GM10266 (cell line): ENCODE results near the gene AUNIP.

ENCODE experiments used
- DNase-seq: peaks from one replicate; pipeline ENCODE4 v3.0.0; 2012; ENCODE audit errors: extremely low spot score
- TF ChIP-seq, protein P1 (sequence below): IDR thresholded peaks from 2 replicates; pipeline ENCODE4 v1.5.1; 2012; ENCODE audit warnings: mild to moderate bottlenecking, low read depth; ENCODE audit not compliant: control insufficient read depth, insufficient read depth; ENCODE audit errors: missing control alignments

The AUNIP gene

GRCh38 chr1:25904943-25905679, 45.9 kb upstream of the AUNIP start:
- TF ChIP-seq, protein P1, sequence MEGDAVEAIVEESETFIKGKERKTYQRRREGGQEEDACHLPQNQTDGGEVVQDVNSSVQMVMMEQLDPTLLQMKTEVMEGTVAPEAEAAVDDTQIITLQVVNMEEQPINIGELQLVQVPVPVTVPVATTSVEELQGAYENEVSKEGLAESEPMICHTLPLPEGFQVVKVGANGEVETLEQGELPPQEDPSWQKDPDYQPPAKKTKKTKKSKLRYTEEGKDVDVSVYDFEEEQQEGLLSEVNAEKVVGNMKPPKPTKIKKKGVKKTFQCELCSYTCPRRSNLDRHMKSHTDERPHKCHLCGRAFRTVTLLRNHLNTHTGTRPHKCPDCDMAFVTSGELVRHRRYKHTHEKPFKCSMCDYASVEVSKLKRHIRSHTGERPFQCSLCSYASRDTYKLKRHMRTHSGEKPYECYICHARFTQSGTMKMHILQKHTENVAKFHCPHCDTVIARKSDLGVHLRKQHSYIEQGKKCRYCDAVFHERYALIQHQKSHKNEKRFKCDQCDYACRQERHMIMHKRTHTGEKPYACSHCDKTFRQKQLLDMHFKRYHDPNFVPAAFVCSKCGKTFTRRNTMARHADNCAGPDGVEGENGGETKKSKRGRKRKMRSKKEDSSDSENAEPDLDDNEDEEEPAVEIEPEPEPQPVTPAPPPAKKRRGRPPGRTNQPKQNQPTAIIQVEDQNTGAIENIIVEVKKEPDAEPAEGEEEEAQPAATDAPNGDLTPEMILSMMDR: no peak
- DNase-seq: peak; percentile 97

- no peak for DNase-seq
- TF ChIP-seq, protein P1: no peak
Measured at GRCh38 chr1:25903986-25904385, 44.7 kb upstream of the AUNIP start.

DNA sequence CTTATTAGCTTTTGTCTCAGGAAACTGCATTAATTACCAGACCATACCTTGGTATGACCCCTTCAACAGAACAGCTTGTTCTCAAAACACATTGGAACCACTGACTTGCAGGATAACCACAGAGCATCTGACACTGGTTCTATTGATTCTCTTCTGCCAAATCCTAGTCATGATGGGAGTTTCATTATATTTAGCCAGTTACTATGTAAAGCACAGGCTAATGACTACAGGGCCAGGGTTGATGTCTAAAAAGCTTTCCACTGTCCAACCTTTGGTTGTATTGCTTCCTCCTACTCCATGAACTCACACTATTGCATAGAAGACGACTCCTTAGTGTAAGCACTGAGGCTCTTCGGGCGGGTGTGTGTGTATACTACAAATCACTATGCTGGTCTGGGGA, 43.2 kb upstream of the AUNIP start:
- TF ChIP-seq, protein P1: no peak
- DNase-seq: no peak

- DNase-seq: no peak
- TF ChIP-seq, protein P1: no peak
Measured at GRCh38 chr1:25900219-25900618, 41.0 kb upstream of the AUNIP start.

- TF ChIP-seq, protein P1: no peak
- DNase-seq: no peak
Measured at GRCh38 chr1:25899792-25900191, 40.5 kb upstream of the AUNIP start.

- TF ChIP-seq, protein P1: no peak
- no peak for DNase-seq
Measured at GRCh38 chr1:25898223-25899015, 39.2 kb upstream of the AUNIP start.

DNA sequence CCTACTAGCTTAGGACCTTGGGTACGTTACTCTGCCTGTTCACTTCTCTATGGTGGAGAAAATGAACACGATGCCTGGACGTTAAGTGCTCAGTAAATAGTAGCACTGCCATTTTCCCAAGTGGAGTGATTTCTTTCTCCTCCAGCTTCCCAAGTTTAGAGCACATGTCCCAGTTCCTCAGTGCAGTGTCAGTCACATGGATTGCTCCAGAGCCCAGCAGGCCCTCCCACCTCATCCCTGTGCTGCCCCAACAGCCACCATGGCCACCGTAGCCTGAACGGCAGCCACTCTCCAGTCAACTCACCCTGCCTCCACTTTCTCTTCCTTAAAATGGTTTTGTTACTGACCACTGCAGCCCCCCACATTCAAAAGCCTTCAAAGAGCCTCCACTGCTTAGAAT, 38.5 kb upstream of the AUNIP start:
- TF ChIP-seq, protein P1: no peak
- DNase-seq: no peak
